Measurements from ENCODE around the gene EFCAB12.

The EFCAB12 gene

GRCh38 chr3:129445471-129445870, 17.0 kb upstream of the EFCAB12 start:
- DNase-seq (ENCODE audit: low read depth) = no peak

- DNase-seq (ENCODE audit: low read depth) = no peak
These were observed 14.5 kb upstream of the EFCAB12 start for GRCh38 chr3:129442947-129443346.

- no peak for DNase-seq (ENCODE audit: low read depth)
These were observed 14.1 kb upstream of the EFCAB12 start for GRCh38 chr3:129442486-129442885.

- DNase-seq (ENCODE audit: low read depth) = no peak
These were observed 13.3 kb upstream of the EFCAB12 start for GRCh38 chr3:129441782-129442181.

GRCh38 chr3:129441215-129441614, 12.8 kb upstream of the EFCAB12 start:
- DNase-seq (ENCODE audit: low read depth) = no peak

GRCh38 chr3:129440618-129441190, 12.3 kb upstream of the EFCAB12 start:
- DNase-seq (ENCODE audit: low read depth) = no peak

GRCh38 chr3:129439817-129440617, 11.6 kb upstream of the EFCAB12 start, which contains the start of the genes IFT122 and MBD4:
TSS of gene IFT122 (plus strand) at chr3:129440224. CDS start at chr3:129440331, 107 bp downstream.
TSS of gene MBD4 (minus strand) at chr3:129439948. CDS start at chr3:129439833, 115 bp downstream.
- DNase-seq (ENCODE audit: low read depth) = peak; percentile 98

GRCh38 chr3:129439226-129439816, 10.9 kb upstream of the EFCAB12 start:
- DNase-seq (ENCODE audit: low read depth) = peak; percentile 23

- no peak for DNase-seq (ENCODE audit: low read depth)
These were observed 6.9 kb upstream of the EFCAB12 start for GRCh38 chr3:129435367-129435766.

GRCh38 chr3:129434140-129434539, 5.7 kb upstream of the EFCAB12 start:
- no peak for DNase-seq (ENCODE audit: low read depth)

GRCh38 chr3:129433565-129433964, 5.1 kb upstream of the EFCAB12 start:
- no peak for DNase-seq (ENCODE audit: low read depth)

- DNase-seq (ENCODE audit: low read depth) = no peak
These were observed 4.2 kb upstream of the EFCAB12 start for GRCh38 chr3:129432671-129433070.

GRCh38 chr3:129432036-129432435, 3.6 kb upstream of the EFCAB12 start:
- no peak for DNase-seq (ENCODE audit: low read depth)

GRCh38 chr3:129429602-129430001, 1.2 kb upstream of the EFCAB12 start:
- DNase-seq (ENCODE audit: low read depth) = no peak

GRCh38 chr3:129429080-129429451, 630 bp upstream of the EFCAB12 start:
- no peak for DNase-seq (ENCODE audit: low read depth)

GRCh38 chr3:129428007-129428375, 445 bp downstream of the EFCAB12 start:
- DNase-seq (ENCODE audit: low read depth) = no peak

- no peak for DNase-seq (ENCODE audit: low read depth)
These were observed 2.8 kb downstream of the EFCAB12 start for GRCh38 chr3:129425619-129426018.

- no peak for DNase-seq (ENCODE audit: low read depth)
These were observed 3.2 kb downstream of the EFCAB12 start for GRCh38 chr3:129425213-129425612.

GRCh38 chr3:129424185-129424841, 4.1 kb downstream of the EFCAB12 start:
- DNase-seq (ENCODE audit: low read depth) = no peak

- DNase-seq (ENCODE audit: low read depth) = no peak
These were observed 5.5 kb downstream of the EFCAB12 start for GRCh38 chr3:129422897-129423296.

- no peak for DNase-seq (ENCODE audit: low read depth)
These were observed 6.3 kb downstream of the EFCAB12 start for GRCh38 chr3:129421988-129422745.
